HepG2 (cell line): ENCODE measurements around the gene KIF9. TPM values are rescaled to one million over a fixed set of nuclear protein-coding genes. Genes with fewer than 3 reads are reported as not detected.

Experiments
- ATAC-seq: fragments of 200-7000 bp; cut with Tn5 transposase; 3 replicates; pipeline ENCODE4 v1.9.1; 2020; ENCODE audit warnings: mild to moderate bottlenecking, moderate library complexity
- BruUV-seq: library from RNA; stranded (reverse); fragments of 400-500 nt; replicated peaks from 2 replicates; lab custom pipeline; 2021; lab: Mats Ljungman, UMichigan
- CTCF ChIA-PET: fragments of 300-600 bp; formaldehyde crosslinking; extraction: SDS; loops from one replicate; lab custom pipeline; 2021; ENCODE audit warnings: low total read pairs, inconsistent platforms, low intra/inter-chr PET ratio; lab: Yijun Ruan, JAX
- POLR2A ChIA-PET: fragments of 350-600 bp; sonication (Branson Sonifier 250); formaldehyde crosslinking; loops from one replicate; lab custom pipeline; 2020; ENCODE audit warnings: antibody characterized with exemption, inconsistent platforms; lab: Yijun Ruan, JAX
- DNase-seq: peaks from one replicate; pipeline ENCODE4 v3.0.0-alpha.2; 2015; ENCODE audit warnings: low spot score
- FAIRE-seq: peaks from 3 replicates; lab custom pipeline; 2011; peaks lifted over from hg19 to GRCh38; lab: Jason Lieb, UNC
- H2AFZ ChIP-seq: one replicate; pipeline ENCODE4 v1.6.1; 2011; ENCODE audit warnings: low read length, inconsistent platforms
- H3K27ac ChIP-seq: fragments of 300-600 bp; 3 replicates; pipeline ENCODE4 v1.8.0; 2011; ENCODE audit warnings: mixed run types, mild to moderate bottlenecking, mixed read lengths, low read length, inconsistent platforms; ENCODE audit not compliant: insufficient read depth; ENCODE audit errors: extremely low read length
- H3K27me3 ChIP-seq, 2 experiments: fragments of 200-600 bp in 1 of 2; 2 replicates in 1 of 2; 3 replicates in 1 of 2; pipeline versions ENCODE4 v1.6.0 to v1.8.0; 2011; ENCODE audit warnings: low read length in 2 of 2, mild to moderate bottlenecking in 2 of 2, moderate library complexity in 2 of 2, inconsistent platforms in 1 of 2; ENCODE audit not compliant: insufficient read depth in 2 of 2, control insufficient read depth in 1 of 2
- H3K36me3 ChIP-seq, 2 experiments: fragments of 200-600 bp in 1 of 2; replicated peaks in 1 of 2; 2 replicates in 1 of 2; 3 replicates in 1 of 2; pipeline versions ENCODE4 v1.5.1 to v1.8.0; 2011; ENCODE audit warnings: low read length in 2 of 2, inconsistent platforms in 1 of 2; ENCODE audit not compliant: insufficient read depth in 2 of 2, control insufficient read depth in 1 of 2
- H3K4me1 ChIP-seq: 2 replicates; pipeline ENCODE4 v1.5.1; 2012; ENCODE audit warnings: low read length, inconsistent platforms; ENCODE audit not compliant: insufficient read depth
- H3K4me2 ChIP-seq: 2 replicates; pipeline ENCODE4 v1.6.0; 2011; ENCODE audit warnings: low read depth, low read length, inconsistent platforms
- H3K4me3 ChIP-seq, 3 experiments: fragments of 200-600 bp in 1 of 3; sonication (generic), shearing (Covaris generic) in 1 of 3; replicated peaks in 1 of 3; 2 replicates each; pipeline ENCODE4 v1.5.1; 2011 to 2016; ENCODE audit warnings: low read length in 3 of 3, inconsistent platforms in 2 of 3, low read depth in 2 of 3, mild to moderate bottlenecking in 2 of 3, control low read depth in 1 of 3, mixed read lengths in 1 of 3; ENCODE audit not compliant: insufficient read depth in 1 of 3
- H3K79me2 ChIP-seq: one replicate; pipeline ENCODE4 v1.6.1; 2011; ENCODE audit warnings: low read length, inconsistent platforms; ENCODE audit not compliant: insufficient read depth
- H3K9ac ChIP-seq: 2 replicates; pipeline ENCODE4 v1.6.0; 2011; ENCODE audit warnings: mild to moderate bottlenecking, low read depth, low read length, inconsistent platforms; ENCODE audit not compliant: insufficient read depth
- H3K9me3 ChIP-seq: 2 replicates; pipeline ENCODE4 v1.5.1; 2012; ENCODE audit warnings: mild to moderate bottlenecking, low read length
- H4K20me1 ChIP-seq: 2 replicates; pipeline ENCODE4 v1.6.0; 2011; ENCODE audit warnings: inconsistent platforms, mild to moderate bottlenecking, low read length, moderate library complexity; ENCODE audit not compliant: insufficient read depth
- MIER2 ChIP-seq: IDR thresholded peaks from 2 replicates; pipeline ENCODE4 v1.6.1; 2016; ENCODE audit warnings: missing biosample characterization, missing genetic modification reagents
- ZNF33A ChIP-seq: sonication (generic); formaldehyde crosslinking; IDR thresholded peaks from 2 replicates; pipeline ENCODE4 v1.5.1; 2020; ENCODE audit warnings: missing genetic modification reagents, mild to moderate bottlenecking, moderate library complexity, borderline replicate concordance
- ZNF768 ChIP-seq: sonication (generic); formaldehyde crosslinking; IDR thresholded peaks from 2 replicates; pipeline ENCODE4 v1.4.0; 2020; ENCODE audit warnings: missing genetic modification reagents
- WGBS: methylation state at CpG from one replicate; pipeline ENCODE4 v1.1.6; 2017; ENCODE audit warnings: low lambda C conversion rate; 5-methylcytosine and 5-hydroxymethylcytosine counted together
- in situ Hi-C: cut with HindIII; loops from 2 replicates; pipeline ENCODE4 v1.10.0; 2017; ENCODE audit warnings: low pct_unique_long_range_greater_than_20kb; ENCODE audit not compliant: extremely low pct_ligation_motif_present
- intact Hi-C: fragments of 100-400 bp; cut with micrococcal nuclease; formaldehyde crosslinking; loops from one replicate; pipeline ENCODE4 v1.10.0; 2022; ENCODE audit not compliant: unreplicated experiment
- polyA plus RNA-seq, 8 experiments: library from polyadenylated mRNA; depleted of rRNA in 3 of 8; stranded (reverse) in 7 of 8; unstranded in 1 of 8; fragments of >200 nt; fragmentation: Illumina TruSeq in 4 of 8; extraction: Trizol in 4 of 8; gene quantifications; 2 replicates each; pipeline versions ENCODE4 v1.2.1 to v1.2.3, GENCODE V29; 2011 to 2016; ENCODE audit warnings: low read depth in 4 of 8, missing spikeins in 1 of 8, mixed read lengths in 1 of 8; ENCODE audit not compliant: insufficient read depth in 1 of 8
- total RNA-seq, 5 experiments: library from RNA; depleted of rRNA; stranded (reverse); fragments of >200 nt; fragmentation: Illumina TruSeq; extraction: Trizol; gene quantifications; 2 replicates each; pipeline ENCODE4 v1.2.3, GENCODE V29; 2016; ENCODE audit warnings: low read depth in 1 of 5
- TF ChIP-seq, protein P1 (sequence below): sonication (generic); formaldehyde crosslinking; IDR thresholded peaks from 2 replicates; pipeline ENCODE4 v1.8.0; 2022; ENCODE audit warnings: mild to moderate bottlenecking, missing genetic modification reagents
- TF ChIP-seq, protein P2 (sequence below): sonication (generic); formaldehyde crosslinking; IDR thresholded peaks from 2 replicates; pipeline ENCODE4 v1.8.0; 2022; ENCODE audit warnings: missing genetic modification reagents, mild to moderate bottlenecking, borderline replicate concordance

The KIF9 gene
- total and polyA plus RNA-seq, 2 of the 13 experiments (the other 11 are each of a cell fraction or from before 2014, with no cell fraction given): 5.1 to 16.9 TPM

DNA sequence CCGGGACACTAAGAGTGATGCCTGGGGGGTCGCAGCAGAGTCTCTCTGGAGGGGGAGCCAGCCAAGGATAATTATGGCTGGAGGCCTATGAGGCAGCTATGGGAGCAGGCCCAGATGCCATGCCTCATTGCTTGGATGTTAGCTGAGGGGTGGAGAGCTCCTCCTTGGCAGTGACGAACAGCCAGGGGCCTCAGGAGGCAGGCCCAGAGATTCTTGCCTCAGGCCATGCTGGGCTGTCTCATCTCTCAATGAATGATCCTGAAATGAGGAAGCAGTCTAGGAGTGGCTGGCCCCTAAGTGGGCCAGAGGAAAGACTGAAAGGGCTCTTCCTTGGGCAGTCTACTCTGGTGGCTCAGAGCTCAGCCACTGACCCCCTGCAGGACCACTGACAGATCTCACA, 21.3 kb downstream of the KIF9 start (continued):
- TF ChIP-seq, protein P1, sequence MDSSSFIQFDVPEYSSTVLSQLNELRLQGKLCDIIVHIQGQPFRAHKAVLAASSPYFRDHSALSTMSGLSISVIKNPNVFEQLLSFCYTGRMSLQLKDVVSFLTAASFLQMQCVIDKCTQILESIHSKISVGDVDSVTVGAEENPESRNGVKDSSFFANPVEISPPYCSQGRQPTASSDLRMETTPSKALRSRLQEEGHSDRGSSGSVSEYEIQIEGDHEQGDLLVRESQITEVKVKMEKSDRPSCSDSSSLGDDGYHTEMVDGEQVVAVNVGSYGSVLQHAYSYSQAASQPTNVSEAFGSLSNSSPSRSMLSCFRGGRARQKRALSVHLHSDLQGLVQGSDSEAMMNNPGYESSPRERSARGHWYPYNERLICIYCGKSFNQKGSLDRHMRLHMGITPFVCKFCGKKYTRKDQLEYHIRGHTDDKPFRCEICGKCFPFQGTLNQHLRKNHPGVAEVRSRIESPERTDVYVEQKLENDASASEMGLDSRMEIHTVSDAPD (CRISPR knock-in tag): no peak
- no peak for TF ChIP-seq MIER2 (CRISPR knock-in tag)
- TF ChIP-seq, protein P2, sequence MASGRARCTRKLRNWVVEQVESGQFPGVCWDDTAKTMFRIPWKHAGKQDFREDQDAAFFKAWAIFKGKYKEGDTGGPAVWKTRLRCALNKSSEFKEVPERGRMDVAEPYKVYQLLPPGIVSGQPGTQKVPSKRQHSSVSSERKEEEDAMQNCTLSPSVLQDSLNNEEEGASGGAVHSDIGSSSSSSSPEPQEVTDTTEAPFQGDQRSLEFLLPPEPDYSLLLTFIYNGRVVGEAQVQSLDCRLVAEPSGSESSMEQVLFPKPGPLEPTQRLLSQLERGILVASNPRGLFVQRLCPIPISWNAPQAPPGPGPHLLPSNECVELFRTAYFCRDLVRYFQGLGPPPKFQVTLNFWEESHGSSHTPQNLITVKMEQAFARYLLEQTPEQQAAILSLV (CRISPR knock-in tag): no peak
- TF ChIP-seq, all 625 proteins: peak for 0

DNA sequence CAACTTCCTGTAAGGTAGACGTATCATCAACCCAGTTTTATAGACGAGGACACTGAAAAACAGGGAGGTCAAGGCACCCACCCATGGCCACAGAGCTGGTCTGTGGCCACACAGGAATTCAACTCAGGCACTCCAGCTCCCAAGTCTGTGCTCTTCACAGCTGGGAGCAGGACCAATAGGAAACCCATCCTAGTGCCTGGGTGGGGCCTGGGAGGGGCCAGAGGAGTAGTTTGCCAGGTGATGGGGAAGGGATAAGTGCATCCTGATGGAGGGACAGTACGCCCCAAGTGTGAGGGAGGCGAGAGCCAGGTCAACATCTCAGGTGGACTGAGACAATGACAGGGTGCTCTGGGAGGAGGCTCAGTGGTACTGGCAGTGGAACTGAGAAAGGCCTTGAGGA, 22.0 kb downstream of the KIF9 start:
- intact Hi-C loops: no loop called here
- in situ Hi-C loops: no loop called here
- Histone ChIP-seq H3K4me3 (no peak overlapping the region), H3K79me2 (no peaks in the 10 kb centered on the region), H4K20me1 (no peaks in the 10 kb centered on the region), H3K9ac (no peak overlapping the region), H3K4me1 (peaks cover 11% of the 10 kb centered on the region), H3K27ac (no peak overlapping the region), H3K4me2 (no peak overlapping the region), H3K9me3 (no peaks in the 10 kb centered on the region), H3K27me3 (no peaks in the 10 kb centered on the region; a peak in 2 of 5 replicates), H2AFZ (no peak overlapping the region), H3K36me3 (no peaks in the 10 kb centered on the region)
- no peak for FAIRE-seq
- 78% methylated on average over 3 of the region's 4 CpGs for WGBS
- peak; percentile 47; the same call in 1 of the 2 replicates for TF ChIP-seq ZNF768 (CRISPR knock-in tag)
- TF ChIP-seq ZNF33A: no peak
- POLR2A ChIA-PET: interaction anchor here (0.6 kb wide), 1 partner anchor 22 kb away, joined by 3 read pairs; the partner anchor contains the start of genes KIF9 and KLHL18
- BruUV-seq: no TSS peak
- DNase-seq: no peak
- CTCF ChIA-PET: no interaction called here
- no peak for ATAC-seq
